ENCODE data around the gene MAFF. TPM values are rescaled to one million over a fixed set of nuclear protein-coding genes. Genes with fewer than 3 reads are reported as not detected.

MAFF gene
- total and polyA plus RNA-seq, 9 of the 15 experiments (the other 6 are each of a cell fraction or from before 2014, with no cell fraction given): 0.51 to 8.0 (median 5.4) TPM

GRCh38 chr22:38202437-38203089, 769 bp downstream of the MAFF start (continued):
- TF ChIP-seq VEZF1 (CRISPR knock-in tag; IDR thresholded peaks at IDR 0.05) (peak; percentile 50), ZNF512 (tag; IDR thresholded peaks at IDR 0.05) (no peak), ZFPM2 (CRISPR knock-in tag; IDR thresholded peaks at IDR 0.05) (no peak), AFF4 (CRISPR knock-in tag; IDR thresholded peaks at IDR 0.05) (no peak), CREB3L1 (IDR thresholded peaks at IDR 0.05; ENCODE audit: borderline replicate concordance, low read depth) (no peak), ERF (CRISPR knock-in tag; IDR thresholded peaks at IDR 0.05) (no peak), ATF4 (CRISPR knock-in tag; IDR thresholded peaks at IDR 0.05) (no peak), ZSCAN32 (CRISPR knock-in tag; IDR thresholded peaks at IDR 0.05) (no peak), MCM3 (IDR thresholded peaks at IDR 0.05) (no peak), ZNF232 (CRISPR knock-in tag; IDR thresholded peaks at IDR 0.05) (no peak), HNRNPH1 (optimal IDR thresholded peaks at IDR 0.05; ENCODE audit: low read depth, low read length) (no peak), ZNF184 (CRISPR knock-in tag; IDR thresholded peaks at IDR 0.05) (no peak), GABPB1 (CRISPR knock-in tag; IDR thresholded peaks at IDR 0.05) (no peak), CHAMP1 (IDR thresholded peaks at IDR 0.05) (no peak), PCBP1 (IDR thresholded peaks at IDR 0.05; ENCODE audit: low read depth, low read length, poor library complexity, severe bottlenecking) (peak; percentile 85), TRIM24 (IDR thresholded peaks at IDR 0.05) (no peak)
